Skin of body (tissue), 2 donors: Measurements from ENCODE around the gene F13A1. TPM values are rescaled to one million over a fixed set of nuclear protein-coding genes. Genes with fewer than 3 reads are reported as not detected.
A peak's percentile ranks its signal among the peaks of the same experiment; 100 is the strongest.
"Not testable (repeated sequence)": the region's sequence is repeated elsewhere in the genome, so short reads cannot be mapped to it uniquely, and the experiment has no call there.

Source experiments
- DNase-seq: peaks from one replicate; lab custom pipeline; 2025; lab: John Stamatoyannopoulos, UW
- total RNA-seq: library from RNA; depleted of rRNA; stranded (reverse); fragments of >200 nt; gene quantifications from one replicate; pipeline ENCODE4 v1.2.3, GENCODE V29; 2014

The F13A1 gene
- total RNA-seq, 1 donor from 2014 or later: 106 TPM

GRCh38 chr6:6317825-6318733 is 2.4 kb downstream of the F13A1 start:
- no peak for DNase-seq

GRCh38 chr6:6317386-6317785 is 3.1 kb downstream of the F13A1 start:
- no peak for DNase-seq

GRCh38 chr6:6315660-6316059 is 4.8 kb downstream of the F13A1 start:
- no peak for DNase-seq

GRCh38 chr6:6314596-6314995 is 5.9 kb downstream of the F13A1 start:
- DNase-seq: no peak

- no peak for DNase-seq
Measured at GRCh38 chr6:6312901-6313441, 7.5 kb downstream of the F13A1 start.

- no peak for DNase-seq
Measured at GRCh38 chr6:6305575-6305974, 14.9 kb downstream of the F13A1 start.

GRCh38 chr6:6300383-6300782 is 20.1 kb downstream of the F13A1 start:
- DNase-seq: not testable (repeated sequence)

GRCh38 chr6:6293317-6293716 is 27.1 kb downstream of the F13A1 start:
- DNase-seq: no peak

GRCh38 chr6:6287415-6287814 is 33.0 kb downstream of the F13A1 start:
- no peak for DNase-seq

GRCh38 chr6:6285679-6286078 is 34.8 kb downstream of the F13A1 start:
- no peak for DNase-seq

- DNase-seq: peak; percentile 25
Measured at GRCh38 chr6:6284221-6284966, 36.1 kb downstream of the F13A1 start.

GRCh38 chr6:6283746-6284145 is 36.7 kb downstream of the F13A1 start:
- no peak for DNase-seq

- no peak for DNase-seq
Measured at GRCh38 chr6:6282716-6283115, 37.7 kb downstream of the F13A1 start.

- DNase-seq: peak; percentile 38
Measured at GRCh38 chr6:6277413-6277812, 43.0 kb downstream of the F13A1 start.

- no peak for DNase-seq
Measured at GRCh38 chr6:6270948-6271535, 49.4 kb downstream of the F13A1 start.

GRCh38 chr6:6260196-6260722 is 60.2 kb downstream of the F13A1 start:
- DNase-seq: no peak

GRCh38 chr6:6256886-6257285 is 63.6 kb downstream of the F13A1 start:
- no peak for DNase-seq

- DNase-seq: no peak
Measured at GRCh38 chr6:6256259-6256658, 64.2 kb downstream of the F13A1 start.

- DNase-seq: no peak
Measured at GRCh38 chr6:6251555-6252280, 68.7 kb downstream of the F13A1 start.

- no peak for DNase-seq
Measured at GRCh38 chr6:6248651-6249050, 71.8 kb downstream of the F13A1 start.

GRCh38 chr6:6246544-6246943 is 73.9 kb downstream of the F13A1 start:
- peak; percentile 19 for DNase-seq
